Upper lobe of left lung (tissue), 6 donors: Measurements from ENCODE around the gene BMP8A. TPM values are rescaled to one million over a fixed set of nuclear protein-coding genes. Genes with fewer than 3 reads are reported as not detected.
"Not testable (repeated sequence)": the region's sequence is repeated elsewhere in the genome, so short reads cannot be mapped to it uniquely, and the experiment has no call there.

ENCODE experiments used
- ATAC-seq, 2 donors: fragments of 200-7000 bp; cut with Tn5 transposase; one replicate each; pipeline ENCODE4 v1.9.1; 2022; ENCODE audit warnings: mild to moderate bottlenecking in 2 of 2, moderate library complexity in 2 of 2; ENCODE audit not compliant: low FRiP score in 2 of 2
- DNase-seq, 2 donors: peaks; one replicate each; pipeline ENCODE4 v3.0.0-alpha.2; 2019 to 2020
- H3K27ac ChIP-seq, 4 donors: fragments of 200-600 bp; sonication (generic); one replicate each; pipeline ENCODE4 v1.5.1; 2016 to 2019
- H3K27me3 ChIP-seq, 4 donors: fragments of 200-600 bp; sonication (generic); one replicate each; pipeline ENCODE4 v1.5.1; 2017 to 2019
- H3K36me3 ChIP-seq, 4 donors: fragments of 200-600 bp; sonication (generic); one replicate each; pipeline ENCODE4 v1.5.1; 2016 to 2019
- H3K4me1 ChIP-seq, 4 donors: fragments of 200-600 bp; sonication (generic); one replicate each; pipeline ENCODE4 v1.5.1; 2018 to 2019
- H3K4me3 ChIP-seq, 4 donors: fragments of 200-600 bp; sonication (generic); one replicate each; pipeline ENCODE4 v1.5.1; 2017 to 2019; ENCODE audit warnings: mild to moderate bottlenecking in 2 of 4, moderate library complexity in 1 of 4
- H3K9me3 ChIP-seq, 4 donors: fragments of 200-600 bp; sonication (generic); one replicate each; pipeline ENCODE4 v1.5.1; 2018 to 2019
- CTCF ChIP-seq, 6 experiments: fragments of 450-650 bp in 4 of 6; fragments of 200-600 bp in 2 of 6; sonication (generic) in 2 of 6; IDR thresholded peaks; one replicate each; pipeline ENCODE4 v1.5.1; 2016 to 2019; ENCODE audit warnings: antibody characterized with exemption in 6 of 6
- EP300 ChIP-seq, 4 donors: sonication (generic); formaldehyde crosslinking; IDR thresholded peaks; one replicate each; pipeline ENCODE4 v1.5.1; 2017; ENCODE audit warnings: antibody characterized with exemption in 4 of 4, control low read depth in 2 of 4
- POLR2A ChIP-seq, 4 donors: fragments of 450-650 bp; IDR thresholded peaks; one replicate each; pipeline ENCODE4 v1.5.1; 2016 to 2017; ENCODE audit warnings: antibody characterized with exemption in 4 of 4, mild to moderate bottlenecking in 2 of 4
- POLR2AphosphoS5 ChIP-seq, 2 donors: sonication (generic); formaldehyde crosslinking; IDR thresholded peaks; one replicate each; pipeline ENCODE4 v1.5.1; 2017; ENCODE audit warnings: antibody characterized with exemption in 2 of 2
- WGBS, 2 donors: methylation state at CpG; one replicate each; pipeline ENCODE4 v1.1.5; 2017 to 2018; 5-methylcytosine and 5-hydroxymethylcytosine counted together
- total RNA-seq, 6 donors: library from RNA; depleted of rRNA in 4 of 6; stranded (reverse); fragments of >200 nt in 4 of 6; gene quantifications; one replicate each; pipeline versions ENCODE4 v1.1.0 to v1.2.1, GENCODE V29; 2016 to 2021
- donor health status: DM: no; HTN: no; CAD: no; lungs with moderate emphysema.
- donor health status: DM: no; HTN: yes; CAD: no; lungs with severe emphysema.

Gene BMP8A
- total RNA-seq, 6 donors from 2014 or later = 0.30 to 1.4 (median 0.88) TPM; not detected in 1

- 88 to 90% methylated on average over 5 of the region's 5 CpGs for WGBS, 2 donors
- DNase-seq (no peak), ATAC-seq (no peak)
- Histone ChIP-seq H3K9me3 (no peaks in the 10 kb centered on the region), H3K4me3 (no peak overlapping the region), H3K36me3 (peaks cover 16 to 51% (median 45%) of the 10 kb centered on the region in 4 donors), H3K4me1 (peaks cover 2 to 21% (median 11%) of the 10 kb centered on the region in 4 donors), H3K27ac (no peak overlapping the region), H3K27me3 (peaks cover 0 to 13% (median 6%) of the 10 kb centered on the region in 4 donors)
- no peak for TF ChIP-seq CTCF (IDR thresholded peaks at IDR 0.05)
- no peak for TF ChIP-seq POLR2A (IDR thresholded peaks at IDR 0.05)
- TF ChIP-seq POLR2AphosphoS5 (IDR thresholded peaks at IDR 0.05) = no peak
- TF ChIP-seq EP300 (IDR thresholded peaks at IDR 0.05) = no peak
These were observed 3.4 kb upstream of the BMP8A start for GRCh38 chr1:39488012-39488545.

GRCh38 chr1:39488793-39489566, 2.5 kb upstream of the BMP8A start:
- WGBS, 2 donors = 66 to 68% methylated on average over 7 of the region's 7 CpGs
- Histone ChIP-seq H3K4me3 (no peak overlapping the region), H3K36me3 (peaks cover 16 to 42% (median 38%) of the 10 kb centered on the region in 4 donors), H3K4me1 (peaks cover 2 to 21% (median 11%) of the 10 kb centered on the region in 4 donors), H3K27me3 (peaks cover 0 to 13% (median 6%) of the 10 kb centered on the region in 4 donors), H3K27ac (no peak overlapping the region), H3K9me3 (no peaks in the 10 kb centered on the region)
- TF ChIP-seq POLR2A (IDR thresholded peaks at IDR 0.05) = no peak
- no peak for TF ChIP-seq EP300 (IDR thresholded peaks at IDR 0.05)
- ATAC-seq (no peak), DNase-seq (no peak)

DNA sequence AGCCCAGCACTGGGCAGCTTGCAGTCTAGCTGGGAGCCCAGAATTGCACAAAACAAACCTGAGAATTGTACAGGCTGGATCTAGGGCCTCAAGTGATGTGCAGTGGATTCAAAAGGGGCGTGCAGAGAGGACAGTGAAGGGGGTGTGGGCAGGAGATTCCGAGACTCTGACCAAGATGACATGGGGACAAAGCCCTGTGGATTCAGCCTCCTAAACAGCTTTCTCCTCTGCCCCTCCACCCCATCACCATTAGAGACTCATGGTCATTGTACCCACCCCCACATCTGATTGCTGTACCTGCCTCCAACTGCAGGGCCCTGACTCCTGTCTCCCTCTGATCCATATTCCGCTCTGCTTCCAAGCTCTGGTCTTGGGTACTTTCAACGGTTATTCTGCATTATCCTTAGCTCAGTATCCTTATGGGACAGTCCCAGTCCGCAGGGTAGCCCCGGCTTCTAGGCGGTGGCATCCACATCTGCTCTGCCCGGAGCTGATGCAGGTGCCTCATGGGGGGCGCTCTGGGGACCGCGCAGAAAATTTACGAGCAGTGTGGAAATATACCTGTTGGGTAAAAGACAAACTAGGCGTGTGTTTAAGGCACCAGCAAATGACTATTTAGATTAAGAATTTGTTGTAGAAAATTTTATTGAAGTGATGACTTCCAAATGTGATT, 1.7 kb upstream of the BMP8A start:
- Histone ChIP-seq H3K27ac (no peak overlapping the region), H3K4me1 (peaks cover 2 to 21% (median 11%) of the 10 kb centered on the region in 4 donors), H3K36me3 (peaks cover 16 to 35% (median 32%) of the 10 kb centered on the region in 4 donors), H3K9me3 (no peaks in the 10 kb centered on the region), H3K27me3 (peaks cover 0 to 13% (median 6%) of the 10 kb centered on the region in 4 donors), H3K4me3 (no peak overlapping the region)
- 64 to 73% methylated on average over 13 of the region's 13 CpGs for WGBS, 2 donors
- no peak for DNase-seq
- peak in 1 of 2 donors; percentile 8 for ATAC-seq
- TF ChIP-seq EP300 (IDR thresholded peaks at IDR 0.05) (no peak), CTCF (IDR thresholded peaks at IDR 0.05) (no peak), POLR2AphosphoS5 (IDR thresholded peaks at IDR 0.05) (no peak), POLR2A (IDR thresholded peaks at IDR 0.05) (no peak)

GRCh38 chr1:39490596-39491145, 765 bp upstream of the BMP8A start:
- peaks cover 0 to 13% (median 6%) of the 10 kb centered on the region in 4 donors for H3K27me3 ChIP-seq
- ATAC-seq (peak in 1 of 2 donors; percentile 25), DNase-seq (no peak)
- peak overlapping the region; percentile 30 to 64 (median 54) for H3K4me3 ChIP-seq
- H3K4me1 ChIP-seq = peaks cover 2 to 21% (median 11%) of the 10 kb centered on the region in 4 donors
- no peak for TF ChIP-seq EP300 (IDR thresholded peaks at IDR 0.05)
- no peak for TF ChIP-seq CTCF (IDR thresholded peaks at IDR 0.05)
- TF ChIP-seq POLR2AphosphoS5 (IDR thresholded peaks at IDR 0.05) = no peak
- WGBS, 2 donors = 16 to 19% methylated on average over 13 to 28 of the region's 32 CpGs
- no peaks in the 10 kb centered on the region for H3K9me3 ChIP-seq
- H3K27ac ChIP-seq = peak overlapping the region in 1 of 4 donors; percentile 2
- peaks cover 6 to 25% (median 22%) of the 10 kb centered on the region in 4 donors for H3K36me3 ChIP-seq

GRCh38 chr1:39492118-39493042, 944 bp downstream of the BMP8A start:
- H3K4me1 ChIP-seq = peaks cover 2 to 21% (median 11%) of the 10 kb centered on the region in 4 donors
- H3K27ac ChIP-seq, H3K36me3 ChIP-seq, H3K9me3 ChIP-seq, ATAC-seq: not testable (repeated sequence)
- 67 to 70% methylated on average over 16 of the region's 67 CpGs for WGBS, 2 donors
- H3K27me3 ChIP-seq = peaks cover 0 to 13% (median 6%) of the 10 kb centered on the region in 4 donors
- peak overlapping the region in 2 of 4 donors; percentile 48 to 61 for H3K4me3 ChIP-seq
- DNase-seq = peak in 1 of 2 donors; percentile 85

DNA sequence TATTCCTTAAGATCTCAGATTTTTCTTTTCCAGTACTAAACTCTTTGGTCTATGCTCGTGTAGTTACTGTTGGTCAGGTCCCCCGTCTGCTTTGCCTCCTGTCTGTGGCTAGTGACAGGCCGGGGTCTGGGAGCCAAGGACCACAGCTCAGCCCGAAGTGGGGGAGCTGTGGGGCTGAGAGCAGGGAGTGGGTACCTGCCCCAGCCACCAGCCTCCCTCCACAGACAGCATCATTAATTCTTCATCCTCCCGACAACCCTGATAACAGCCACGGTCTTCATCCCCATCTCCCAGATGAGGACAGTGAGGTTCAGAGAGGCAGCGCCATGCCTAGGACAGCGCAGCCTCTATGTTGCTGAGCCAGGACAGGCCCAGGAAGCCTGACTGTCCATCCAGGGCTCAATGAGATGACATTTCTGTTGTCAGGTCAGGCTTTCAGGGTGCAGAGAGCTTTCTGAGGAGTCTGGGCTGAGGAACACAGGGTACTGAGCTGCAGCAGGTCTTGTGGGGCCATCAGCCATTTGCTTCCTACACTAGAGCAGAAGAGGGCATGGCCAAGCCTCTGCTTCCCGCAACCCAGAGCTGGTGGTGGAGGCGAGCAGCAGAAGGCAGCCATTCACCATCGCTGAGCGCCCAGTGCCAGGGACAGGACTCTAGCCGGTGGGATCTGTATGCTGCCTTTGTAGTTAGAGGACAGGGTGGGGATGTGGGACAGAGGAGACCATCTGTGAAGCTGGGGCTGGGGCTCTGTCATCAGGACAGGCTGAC, 1.8 kb downstream of the BMP8A start:
- not testable (repeated sequence) for H3K4me3 ChIP-seq, H3K9me3 ChIP-seq, ATAC-seq, H3K36me3 ChIP-seq, H3K27ac ChIP-seq, DNase-seq
- peaks cover 2 to 21% (median 11%) of the 10 kb centered on the region in 4 donors for H3K4me1 ChIP-seq
- H3K27me3 ChIP-seq = peaks cover 0 to 13% (median 6%) of the 10 kb centered on the region in 4 donors
- 85 to 92% methylated on average over 9 to 13 of the region's 13 CpGs for WGBS, 2 donors
